ENCODE results near the gene CCT6A. TPM values are rescaled to one million over a fixed set of nuclear protein-coding genes. Genes with fewer than 3 reads are reported as not detected.

The CCT6A gene
- total RNA-seq, 1 experiment from 2014 or later = 257 TPM

GRCh38 chr7:56048245-56048644 is 3.3 kb upstream of the CCT6A start:
- H3K4me2 ChIP-seq (ENCODE audit: low read length) = peak overlapping the region; percentile 94
- no peaks in the 10 kb centered on the region for H3K9me2 ChIP-seq (ENCODE audit: insufficient read depth)
- TF ChIP-seq POLR2A (IDR thresholded peaks at IDR 0.05; ENCODE audit: borderline replicate concordance, extremely low read depth, insufficient read depth, insufficient read length) (no peak), MAX (IDR thresholded peaks at IDR 0.05) (no peak), EGR1 (IDR thresholded peaks at IDR 0.05; ENCODE audit: low read depth) (no peak), FOSL1 (IDR thresholded peaks at IDR 0.05; ENCODE audit: low read depth) (no peak), YY1 (IDR thresholded peaks at IDR 0.05; ENCODE audit: extremely low read depth, insufficient replicate concordance, low read depth, low read length) (no peak), TCF7L2 (IDR thresholded peaks at IDR 0.05; ENCODE audit: borderline replicate concordance, extremely low read depth, insufficient read depth, insufficient read length) (no peak), EZH2phosphoT487 (IDR thresholded peaks at IDR 0.05; ENCODE audit: borderline replicate concordance) (no peak), CEBPB (IDR thresholded peaks at IDR 0.05; ENCODE audit: low read depth) (no peak), SRF (IDR thresholded peaks at IDR 0.05; ENCODE audit: low read depth) (no peak), SP1 (IDR thresholded peaks at IDR 0.05; ENCODE audit: low read depth) (no peak), EZH2 (IDR thresholded peaks at IDR 0.05) (no peak), POLR2AphosphoS5 (IDR thresholded peaks at IDR 0.05; ENCODE audit: low read depth, low read length) (no peak), ELF1 (IDR thresholded peaks at IDR 0.05; ENCODE audit: borderline replicate concordance, low read depth) (no peak), SIN3A (IDR thresholded peaks at IDR 0.05; ENCODE audit: low read depth) (no peak), RAD21 (IDR thresholded peaks at IDR 0.05; ENCODE audit: low read depth) (no peak)
- TF ChIP-seq, protein P1, sequence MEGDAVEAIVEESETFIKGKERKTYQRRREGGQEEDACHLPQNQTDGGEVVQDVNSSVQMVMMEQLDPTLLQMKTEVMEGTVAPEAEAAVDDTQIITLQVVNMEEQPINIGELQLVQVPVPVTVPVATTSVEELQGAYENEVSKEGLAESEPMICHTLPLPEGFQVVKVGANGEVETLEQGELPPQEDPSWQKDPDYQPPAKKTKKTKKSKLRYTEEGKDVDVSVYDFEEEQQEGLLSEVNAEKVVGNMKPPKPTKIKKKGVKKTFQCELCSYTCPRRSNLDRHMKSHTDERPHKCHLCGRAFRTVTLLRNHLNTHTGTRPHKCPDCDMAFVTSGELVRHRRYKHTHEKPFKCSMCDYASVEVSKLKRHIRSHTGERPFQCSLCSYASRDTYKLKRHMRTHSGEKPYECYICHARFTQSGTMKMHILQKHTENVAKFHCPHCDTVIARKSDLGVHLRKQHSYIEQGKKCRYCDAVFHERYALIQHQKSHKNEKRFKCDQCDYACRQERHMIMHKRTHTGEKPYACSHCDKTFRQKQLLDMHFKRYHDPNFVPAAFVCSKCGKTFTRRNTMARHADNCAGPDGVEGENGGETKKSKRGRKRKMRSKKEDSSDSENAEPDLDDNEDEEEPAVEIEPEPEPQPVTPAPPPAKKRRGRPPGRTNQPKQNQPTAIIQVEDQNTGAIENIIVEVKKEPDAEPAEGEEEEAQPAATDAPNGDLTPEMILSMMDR (IDR thresholded peaks at IDR 0.05 in 2 of 3, conservative IDR thresholded peaks at IDR 0.05 in 1 of 3; ENCODE audit: borderline replicate concordance in 1 of 3, insufficient read depth in 1 of 3, low read depth in 2 of 3, low read length in 2 of 3) = no peak
- TF ChIP-seq, protein P2, sequence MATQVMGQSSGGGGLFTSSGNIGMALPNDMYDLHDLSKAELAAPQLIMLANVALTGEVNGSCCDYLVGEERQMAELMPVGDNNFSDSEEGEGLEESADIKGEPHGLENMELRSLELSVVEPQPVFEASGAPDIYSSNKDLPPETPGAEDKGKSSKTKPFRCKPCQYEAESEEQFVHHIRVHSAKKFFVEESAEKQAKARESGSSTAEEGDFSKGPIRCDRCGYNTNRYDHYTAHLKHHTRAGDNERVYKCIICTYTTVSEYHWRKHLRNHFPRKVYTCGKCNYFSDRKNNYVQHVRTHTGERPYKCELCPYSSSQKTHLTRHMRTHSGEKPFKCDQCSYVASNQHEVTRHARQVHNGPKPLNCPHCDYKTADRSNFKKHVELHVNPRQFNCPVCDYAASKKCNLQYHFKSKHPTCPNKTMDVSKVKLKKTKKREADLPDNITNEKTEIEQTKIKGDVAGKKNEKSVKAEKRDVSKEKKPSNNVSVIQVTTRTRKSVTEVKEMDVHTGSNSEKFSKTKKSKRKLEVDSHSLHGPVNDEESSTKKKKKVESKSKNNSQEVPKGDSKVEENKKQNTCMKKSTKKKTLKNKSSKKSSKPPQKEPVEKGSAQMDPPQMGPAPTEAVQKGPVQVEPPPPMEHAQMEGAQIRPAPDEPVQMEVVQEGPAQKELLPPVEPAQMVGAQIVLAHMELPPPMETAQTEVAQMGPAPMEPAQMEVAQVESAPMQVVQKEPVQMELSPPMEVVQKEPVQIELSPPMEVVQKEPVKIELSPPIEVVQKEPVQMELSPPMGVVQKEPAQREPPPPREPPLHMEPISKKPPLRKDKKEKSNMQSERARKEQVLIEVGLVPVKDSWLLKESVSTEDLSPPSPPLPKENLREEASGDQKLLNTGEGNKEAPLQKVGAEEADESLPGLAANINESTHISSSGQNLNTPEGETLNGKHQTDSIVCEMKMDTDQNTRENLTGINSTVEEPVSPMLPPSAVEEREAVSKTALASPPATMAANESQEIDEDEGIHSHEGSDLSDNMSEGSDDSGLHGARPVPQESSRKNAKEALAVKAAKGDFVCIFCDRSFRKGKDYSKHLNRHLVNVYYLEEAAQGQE (IDR thresholded peaks at IDR 0.05; ENCODE audit: low read depth) = no peak
- TF ChIP-seq, protein P3, sequence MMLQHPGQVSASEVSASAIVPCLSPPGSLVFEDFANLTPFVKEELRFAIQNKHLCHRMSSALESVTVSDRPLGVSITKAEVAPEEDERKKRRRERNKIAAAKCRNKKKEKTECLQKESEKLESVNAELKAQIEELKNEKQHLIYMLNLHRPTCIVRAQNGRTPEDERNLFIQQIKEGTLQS (IDR thresholded peaks at IDR 0.05) = no peak
- BruUV-seq (replicated peaks) = no TSS peak
- POLR2A ChIA-PET = interaction anchor here (1.0 kb wide), 1 partner anchor 14 kb away, joined by 3 read pairs; no protein-coding TSS in a partner anchor
- H4K20me1 ChIP-seq (ENCODE audit: insufficient read depth) = no peaks in the 10 kb centered on the region
- H2AFZ ChIP-seq (ENCODE audit: low read depth, low read length, poor library complexity, severe bottlenecking) = no peak overlapping the region
- peaks cover 5 to 11% of the 10 kb centered on the region in 2 experiments; a peak in 3 of 4 replicates for H3K36me3 ChIP-seq (ENCODE audit: control insufficient read depth in 1 of 2, insufficient read depth in 2 of 2, low read length in 2 of 2)
- peaks cover 22 to 30% of the 10 kb centered on the region in 2 experiments for H3K4me1 ChIP-seq (ENCODE audit: control insufficient read depth in 1 of 2, insufficient read depth in 2 of 2, low read length in 2 of 2)
- no peaks in the 10 kb centered on the region for H3K27me3 ChIP-seq (ENCODE audit: insufficient read depth, low read length)
- CTCF ChIA-PET = no interaction called here
- no peak overlapping the region for H3K4me3 ChIP-seq (replicated peaks in 1 of 2; ENCODE audit: low read depth in 1 of 2, low read length in 2 of 2)
- RAD21 ChIA-PET (ENCODE audit: low non-redundant PET in 1 of 2, low total read pairs in 2 of 2, uncharacterized antibody in 2 of 2, unreplicated experiment in 2 of 2) = interaction anchor here in 1 of 2 experiments (0.9 kb wide), 1 partner anchor 14 kb away, joined by 3 read pairs; no protein-coding TSS in a partner anchor
- DNase-seq (ENCODE audit: low read depth, low spot score) (no peak), ATAC-seq (no peak)
- peaks cover 89% of the 10 kb centered on the region for H3K79me2 ChIP-seq (ENCODE audit: insufficient read depth, low read length)
- intact Hi-C loops (cut with micrococcal nuclease) = loop anchor here (2.0 kb wide), 1 partner anchor 13 kb away; no protein-coding TSS in a partner anchor
- H3K9ac ChIP-seq (ENCODE audit: low read length) = 0 out of 2 replicates have a peak overlapping the region, but pooled peaks have one; percentile 27
- H3K9me3 ChIP-seq (ENCODE audit: control insufficient read depth in 1 of 2, insufficient read depth in 1 of 2, low read depth in 1 of 2, low read length in 2 of 2) = no peaks in the 10 kb centered on the region
- peak overlapping the region; percentile 37 for H3K27ac ChIP-seq (ENCODE audit: low read depth, low read length)

Measured in HCT116 (cell line).